Endodermal cell (in vitro differentiated cells): ENCODE results near the gene ANGPTL1. TPM values are rescaled to one million over a fixed set of nuclear protein-coding genes. Genes with fewer than 3 reads are reported as not detected.

Source experiments
- DNase-seq: peaks from one replicate; pipeline ENCODE4 v3.0.0-alpha.2; 2017
- H3K27ac ChIP-seq: 2 replicates; pipeline ENCODE4 v1.5.1; 2013; ENCODE audit warnings: mild to moderate bottlenecking, low read depth, low read length, moderate library complexity
- H3K27me3 ChIP-seq: 2 replicates; pipeline ENCODE4 v1.6.1; 2013; ENCODE audit warnings: mild to moderate bottlenecking, low read length, moderate library complexity; ENCODE audit not compliant: insufficient read depth, control insufficient read depth, poor library complexity, severe bottlenecking
- H3K36me3 ChIP-seq: 2 replicates; pipeline ENCODE4 v1.7.0; 2013; ENCODE audit warnings: mild to moderate bottlenecking, low read length, moderate library complexity; ENCODE audit not compliant: control insufficient read depth, insufficient read depth
- H3K4me1 ChIP-seq: one replicate; pipeline ENCODE4 v1.7.0; 2013; ENCODE audit warnings: low read length; ENCODE audit not compliant: control insufficient read depth, insufficient read depth
- H3K4me3 ChIP-seq: 2 replicates; pipeline ENCODE4 v1.5.1; 2013; ENCODE audit warnings: mild to moderate bottlenecking, low read length, moderate library complexity
- H3K9ac ChIP-seq: 2 replicates; pipeline ENCODE4 v1.6.1; 2013; ENCODE audit warnings: mild to moderate bottlenecking, low read length, moderate library complexity; ENCODE audit not compliant: poor library complexity, severe bottlenecking; ENCODE audit errors: extremely low read depth
- H3K9me3 ChIP-seq: 2 replicates; pipeline ENCODE4 v1.6.1; 2013; ENCODE audit warnings: mild to moderate bottlenecking, low read length, moderate library complexity; ENCODE audit not compliant: control insufficient read depth
- H3K27ac Mint-ChIP-seq: 2 replicates; pipeline ENCODE4 v1.8.0; 2020; ENCODE audit warnings: mixed read lengths
- H3K27me3 Mint-ChIP-seq: 2 replicates; pipeline ENCODE4 v1.8.0; 2021; ENCODE audit warnings: mild to moderate bottlenecking, mixed read lengths; ENCODE audit not compliant: insufficient read depth
- H3K36me3 Mint-ChIP-seq: 2 replicates; pipeline ENCODE4 v1.8.0; 2020; ENCODE audit warnings: low read depth, mixed read lengths
- H3K4me1 Mint-ChIP-seq: 2 replicates; pipeline ENCODE4 v1.8.0; 2020; ENCODE audit warnings: mixed read lengths
- H3K4me3 Mint-ChIP-seq: 2 replicates; pipeline ENCODE4 v1.8.0; 2020; ENCODE audit warnings: mild to moderate bottlenecking, moderate library complexity, mixed read lengths
- H3K9me3 Mint-ChIP-seq: 2 replicates; pipeline ENCODE4 v1.8.0; 2020; ENCODE audit warnings: mild to moderate bottlenecking, mixed read lengths
- WGBS, 2 experiments: methylation state at CpG; one replicate each; pipeline versions ENCODE4 v1.1.5 to v1.1.7; 2013; ENCODE audit warnings: missing lambda C conversion rate in 2 of 2, mixed read lengths in 1 of 2; ENCODE audit not compliant: insufficient coverage in 1 of 2, insufficient read length in 1 of 2; 5-methylcytosine and 5-hydroxymethylcytosine counted together
- total RNA-seq, 2 donors: library from RNA; stranded (reverse); fragmentation: NEBNext Ultra II Directional in 1 of 2; extraction: Animal tissue kit (Norgen Biotek cat#: 25700) in 1 of 2; gene quantifications; 2 replicates in 1 of 2; 3 replicates in 1 of 2; pipeline ENCODE4 v1.2.1, GENCODE V29; 2021
- TF ChIP-seq, protein P1 (sequence below): fragments of 200-600 bp; sonication (generic); conservative IDR thresholded peaks from 2 replicates; pipeline ENCODE4 v1.5.0; 2021; ENCODE audit warnings: antibody characterized with exemption, mild to moderate bottlenecking

The ANGPTL1 gene
- total RNA-seq, 2 donors from 2014 or later: not detected

DNA sequence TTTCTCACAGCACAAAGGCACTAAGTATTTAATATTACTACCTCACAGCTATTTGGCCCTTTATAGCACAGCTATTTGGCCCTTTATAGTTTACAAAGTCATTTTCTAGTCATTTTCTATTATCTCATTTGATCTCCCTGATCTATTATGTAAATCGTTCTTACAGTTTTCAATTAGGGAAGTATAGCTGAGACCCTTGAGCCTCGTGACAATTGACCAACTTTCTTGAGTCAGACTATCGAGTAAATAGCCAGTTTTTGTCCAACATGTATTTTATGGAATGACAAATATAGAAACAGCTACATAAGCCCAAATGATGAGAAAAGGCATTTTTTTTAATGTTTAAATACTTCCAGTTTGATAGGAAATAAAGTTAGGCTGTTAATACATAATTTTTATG, 7.0 kb upstream of the ANGPTL1 start:
- Histone ChIP-seq H3K36me3 (peaks cover 30% of the 10 kb centered on the region), H3K27ac (no peak overlapping the region), H3K9me3 (no peaks in the 10 kb centered on the region), H3K4me1 (no peaks in the 10 kb centered on the region), H3K9ac (no peak overlapping the region), H3K27me3 (no peaks in the 10 kb centered on the region), H3K4me3 (no peak overlapping the region)
- Mint-ChIP-seq H3K4me3 (no peak overlapping the region), H3K27ac (no peak overlapping the region), H3K36me3 (peaks cover 15% of the 10 kb centered on the region), H3K4me1 (no peaks in the 10 kb centered on the region), H3K9me3 (no peaks in the 10 kb centered on the region), H3K27me3 (no peaks in the 10 kb centered on the region)
- WGBS, 2 experiments: 88% methylated on average over 3 of the region's 3 CpGs; no CpG with 5 or more reads in 1 of the 2 experiments
- TF ChIP-seq, protein P1, sequence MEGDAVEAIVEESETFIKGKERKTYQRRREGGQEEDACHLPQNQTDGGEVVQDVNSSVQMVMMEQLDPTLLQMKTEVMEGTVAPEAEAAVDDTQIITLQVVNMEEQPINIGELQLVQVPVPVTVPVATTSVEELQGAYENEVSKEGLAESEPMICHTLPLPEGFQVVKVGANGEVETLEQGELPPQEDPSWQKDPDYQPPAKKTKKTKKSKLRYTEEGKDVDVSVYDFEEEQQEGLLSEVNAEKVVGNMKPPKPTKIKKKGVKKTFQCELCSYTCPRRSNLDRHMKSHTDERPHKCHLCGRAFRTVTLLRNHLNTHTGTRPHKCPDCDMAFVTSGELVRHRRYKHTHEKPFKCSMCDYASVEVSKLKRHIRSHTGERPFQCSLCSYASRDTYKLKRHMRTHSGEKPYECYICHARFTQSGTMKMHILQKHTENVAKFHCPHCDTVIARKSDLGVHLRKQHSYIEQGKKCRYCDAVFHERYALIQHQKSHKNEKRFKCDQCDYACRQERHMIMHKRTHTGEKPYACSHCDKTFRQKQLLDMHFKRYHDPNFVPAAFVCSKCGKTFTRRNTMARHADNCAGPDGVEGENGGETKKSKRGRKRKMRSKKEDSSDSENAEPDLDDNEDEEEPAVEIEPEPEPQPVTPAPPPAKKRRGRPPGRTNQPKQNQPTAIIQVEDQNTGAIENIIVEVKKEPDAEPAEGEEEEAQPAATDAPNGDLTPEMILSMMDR: no peak
- no peak for DNase-seq

DNA sequence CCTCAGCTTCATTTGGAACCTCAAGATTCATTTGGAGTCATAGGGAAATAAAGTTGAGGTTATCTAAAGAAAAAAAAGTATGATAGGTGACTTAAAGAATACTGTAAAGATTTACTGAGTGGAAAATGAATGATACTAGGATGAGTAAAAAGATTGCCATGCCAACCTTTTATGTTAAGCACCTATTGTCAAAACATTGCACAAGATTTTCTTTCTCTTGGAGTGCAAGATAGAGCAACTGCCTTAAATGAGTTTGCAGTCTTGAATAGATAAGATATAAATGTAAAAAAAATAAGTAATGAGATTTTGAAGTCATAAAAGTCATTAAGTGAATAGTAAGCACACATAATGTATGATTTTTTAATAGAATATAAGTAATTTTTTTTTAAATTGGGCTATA, 5.1 kb upstream of the ANGPTL1 start:
- H3K36me3 Mint-ChIP-seq: peaks cover 7% of the 10 kb centered on the region
- H3K27ac Mint-ChIP-seq: no peak overlapping the region

DNA sequence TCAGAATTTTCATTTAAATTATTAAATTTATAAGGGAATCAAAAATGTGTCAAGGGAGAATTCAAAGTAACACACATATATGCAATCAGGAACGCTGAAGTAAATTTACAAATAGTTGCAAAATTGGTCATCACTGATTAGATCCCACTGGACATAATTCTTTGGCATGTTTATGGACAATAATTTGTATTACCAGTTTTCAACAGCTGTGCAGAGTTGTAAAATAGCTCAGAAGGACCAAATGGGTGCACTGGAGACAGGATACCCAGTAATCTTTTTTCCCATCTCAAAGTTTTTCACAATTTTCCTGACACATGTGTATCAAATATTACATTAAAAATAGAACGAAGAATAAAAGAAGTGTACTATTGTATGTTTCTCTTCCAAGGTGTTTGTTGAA, 4.1 kb upstream of the ANGPTL1 start:
- Mint-ChIP-seq H3K27me3 (no peaks in the 10 kb centered on the region), H3K36me3 (no peaks in the 10 kb centered on the region), H3K4me1 (peaks cover 11% of the 10 kb centered on the region), H3K27ac (no peak overlapping the region), H3K9me3 (no peaks in the 10 kb centered on the region), H3K4me3 (no peak overlapping the region)
- no peak overlapping the region for H3K4me3 ChIP-seq
- peaks cover 19% of the 10 kb centered on the region for H3K36me3 ChIP-seq
- 78 to 93% methylated on average over 1 to 2 of the region's 2 CpGs for WGBS, 2 experiments
- no peaks in the 10 kb centered on the region for H3K9me3 ChIP-seq
- no peak for DNase-seq
- H3K27me3 ChIP-seq: no peaks in the 10 kb centered on the region
- peaks cover 10% of the 10 kb centered on the region for H3K4me1 ChIP-seq
- no peak overlapping the region for H3K27ac ChIP-seq
- TF ChIP-seq, protein P1: no peak
- H3K9ac ChIP-seq: no peak overlapping the region

More for the DNA sequence above, 5.1 kb upstream of the ANGPTL1 start:
- no peaks in the 10 kb centered on the region for H3K9me3 Mint-ChIP-seq
- H3K9me3 ChIP-seq: no peaks in the 10 kb centered on the region
- no peak overlapping the region for H3K4me3 ChIP-seq
- no peak for DNase-seq
- H3K27me3 Mint-ChIP-seq: no peaks in the 10 kb centered on the region
- H3K4me3 Mint-ChIP-seq: no peak overlapping the region
- peaks cover 25% of the 10 kb centered on the region for H3K36me3 ChIP-seq
- H3K4me1 Mint-ChIP-seq: peaks cover 3% of the 10 kb centered on the region
- TF ChIP-seq, protein P1: no peak
- H3K27me3 ChIP-seq: no peaks in the 10 kb centered on the region
- peaks cover 1% of the 10 kb centered on the region for H3K4me1 ChIP-seq
- no peak overlapping the region for H3K9ac ChIP-seq
- no peak overlapping the region for H3K27ac ChIP-seq
